WTC11 (cell line): ENCODE measurements around the gene ERC1. TPM values are rescaled to one million over a fixed set of nuclear protein-coding genes. Genes with fewer than 3 reads are reported as not detected.
"Not testable (repeated sequence)": the region's sequence is repeated elsewhere in the genome, so short reads cannot be mapped to it uniquely, and the experiment has no call there.

ENCODE experiments used
- ATAC-seq: fragments of 200-7000 bp; cut with Tn5 transposase; 2 replicates; pipeline ENCODE4 v1.10.0; 2021; ENCODE audit warnings: mild to moderate bottlenecking, moderate library complexity
- CTCF ChIA-PET: fragments of 300-600 bp; sonication (Branson Sonifier 250); formaldehyde crosslinking; loops from one replicate; lab custom pipeline; 2021; ENCODE audit warnings: antibody characterized with exemption; lab: Charles Lee
- POLR2A ChIA-PET: fragments of 350-600 bp; sonication (Branson Sonifier 250); formaldehyde crosslinking; loops from one replicate; lab custom pipeline; 2021; ENCODE audit warnings: antibody characterized with exemption; lab: Charles Lee
- DNase-seq: peaks from one replicate; pipeline ENCODE4 v3.0.0; 2021; ENCODE audit warnings: low spot score
- H3K27ac Mint-ChIP-seq: 2 replicates; pipeline ENCODE4 v1.8.0; 2021; ENCODE audit warnings: mixed read lengths
- H3K27me3 Mint-ChIP-seq: 2 replicates; pipeline ENCODE4 v1.8.0; 2021; ENCODE audit warnings: low read depth, mild to moderate bottlenecking, moderate library complexity, mixed read lengths
- H3K36me3 Mint-ChIP-seq: 2 replicates; pipeline ENCODE4 v1.8.0; 2021; ENCODE audit warnings: mixed read lengths
- H3K4me1 Mint-ChIP-seq: 2 replicates; pipeline ENCODE4 v1.8.0; 2022; ENCODE audit warnings: mixed read lengths
- H3K4me3 Mint-ChIP-seq: 2 replicates; pipeline ENCODE4 v1.8.0; 2021; ENCODE audit warnings: mild to moderate bottlenecking, moderate library complexity, mixed read lengths
- H3K9me3 Mint-ChIP-seq: 2 replicates; pipeline ENCODE4 v1.8.0; 2021; ENCODE audit warnings: mixed read lengths
- E2F5 ChIP-seq: sonication (generic); formaldehyde crosslinking; IDR thresholded peaks from 2 replicates; pipeline ENCODE4 v1.8.1; 2022; ENCODE audit warnings: mild to moderate bottlenecking, moderate library complexity, missing genetic modification reagents
- ERG ChIP-seq: fragments of 250-450 bp; sonication (Bioruptor Pico); IDR thresholded peaks from 2 replicates; pipeline ENCODE4 v1.8.0; 2021; ENCODE audit warnings: mild to moderate bottlenecking
- FOXK1 ChIP-seq: sonication (generic); formaldehyde crosslinking; IDR thresholded peaks from 2 replicates; pipeline ENCODE4 v1.8.0; 2022; ENCODE audit warnings: mild to moderate bottlenecking, moderate library complexity, missing genetic modification reagents
- RORB ChIP-seq: fragments of 250-450 bp; sonication (Bioruptor Pico); IDR thresholded peaks from 2 replicates; pipeline ENCODE4 v1.9.0; 2021; ENCODE audit warnings: mild to moderate bottlenecking
- TEAD1 ChIP-seq: sonication (generic); formaldehyde crosslinking; IDR thresholded peaks from 2 replicates; pipeline ENCODE4 v1.8.0; 2022; ENCODE audit warnings: mild to moderate bottlenecking, missing genetic modification reagents
- ZNF263 ChIP-seq: sonication (generic); formaldehyde crosslinking; IDR thresholded peaks from 2 replicates; pipeline ENCODE4 v1.8.1; 2022; ENCODE audit warnings: low read depth, mild to moderate bottlenecking, moderate library complexity, missing genetic modification reagents
- ZNF425 ChIP-seq: fragments of 250-450 bp; sonication (Bioruptor Pico); conservative IDR thresholded peaks from 2 replicates; pipeline ENCODE4 v1.9.0; 2021; ENCODE audit warnings: mild to moderate bottlenecking
- ZNF512 ChIP-seq: sonication (generic); formaldehyde crosslinking; IDR thresholded peaks from 2 replicates; pipeline ENCODE4 v1.8.1; 2022; ENCODE audit warnings: missing genetic modification reagents, borderline replicate concordance
- total RNA-seq: library from RNA; stranded (reverse); gene quantifications from 3 replicates; pipeline ENCODE4 v1.2.3, GENCODE V29; 2021
- TF ChIP-seq, protein P1 (sequence below): sonication (generic); formaldehyde crosslinking; IDR thresholded peaks from 2 replicates; pipeline ENCODE4 v1.8.0; 2022; ENCODE audit warnings: missing genetic modification reagents
- TF ChIP-seq, protein P2 (sequence below): sonication (generic); formaldehyde crosslinking; IDR thresholded peaks from 2 replicates; pipeline ENCODE4 v1.8.0; 2023; ENCODE audit warnings: mild to moderate bottlenecking, missing genetic modification reagents
- TF ChIP-seq, protein P3 (sequence below): sonication (generic); formaldehyde crosslinking; IDR thresholded peaks from 2 replicates; pipeline ENCODE4 v1.8.0; 2022; ENCODE audit warnings: mild to moderate bottlenecking, missing genetic modification reagents

ERC1 gene
- total RNA-seq, 1 experiment from 2014 or later = 47.5 TPM

- Mint-ChIP-seq H3K27ac (peak overlapping the region; percentile 21; the same call in 1 of the 2 replicates), H3K27me3 (no peaks in the 10 kb centered on the region), H3K4me1 (peaks cover 16% of the 10 kb centered on the region), H3K9me3 (no peaks in the 10 kb centered on the region), H3K36me3 (no peaks in the 10 kb centered on the region), H3K4me3 (no peak overlapping the region)
- ChIA-PET CTCF (interaction anchor here (1.6 to 1.9 kb wide), 2 partner anchors 162 to 238 kb away, joined by 5 to 7 read pairs; no protein-coding TSS in a partner anchor), POLR2A (no interaction called here)
- no peak for DNase-seq
- no peak for TF ChIP-seq TEAD1 (CRISPR knock-in tag)
- no peak for TF ChIP-seq ZNF263 (CRISPR knock-in tag)
- no peak for TF ChIP-seq ERG (CRISPR knock-in tag)
- no peak for TF ChIP-seq ZNF425
- no peak for TF ChIP-seq RORB (CRISPR knock-in tag)
- TF ChIP-seq, protein P1, sequence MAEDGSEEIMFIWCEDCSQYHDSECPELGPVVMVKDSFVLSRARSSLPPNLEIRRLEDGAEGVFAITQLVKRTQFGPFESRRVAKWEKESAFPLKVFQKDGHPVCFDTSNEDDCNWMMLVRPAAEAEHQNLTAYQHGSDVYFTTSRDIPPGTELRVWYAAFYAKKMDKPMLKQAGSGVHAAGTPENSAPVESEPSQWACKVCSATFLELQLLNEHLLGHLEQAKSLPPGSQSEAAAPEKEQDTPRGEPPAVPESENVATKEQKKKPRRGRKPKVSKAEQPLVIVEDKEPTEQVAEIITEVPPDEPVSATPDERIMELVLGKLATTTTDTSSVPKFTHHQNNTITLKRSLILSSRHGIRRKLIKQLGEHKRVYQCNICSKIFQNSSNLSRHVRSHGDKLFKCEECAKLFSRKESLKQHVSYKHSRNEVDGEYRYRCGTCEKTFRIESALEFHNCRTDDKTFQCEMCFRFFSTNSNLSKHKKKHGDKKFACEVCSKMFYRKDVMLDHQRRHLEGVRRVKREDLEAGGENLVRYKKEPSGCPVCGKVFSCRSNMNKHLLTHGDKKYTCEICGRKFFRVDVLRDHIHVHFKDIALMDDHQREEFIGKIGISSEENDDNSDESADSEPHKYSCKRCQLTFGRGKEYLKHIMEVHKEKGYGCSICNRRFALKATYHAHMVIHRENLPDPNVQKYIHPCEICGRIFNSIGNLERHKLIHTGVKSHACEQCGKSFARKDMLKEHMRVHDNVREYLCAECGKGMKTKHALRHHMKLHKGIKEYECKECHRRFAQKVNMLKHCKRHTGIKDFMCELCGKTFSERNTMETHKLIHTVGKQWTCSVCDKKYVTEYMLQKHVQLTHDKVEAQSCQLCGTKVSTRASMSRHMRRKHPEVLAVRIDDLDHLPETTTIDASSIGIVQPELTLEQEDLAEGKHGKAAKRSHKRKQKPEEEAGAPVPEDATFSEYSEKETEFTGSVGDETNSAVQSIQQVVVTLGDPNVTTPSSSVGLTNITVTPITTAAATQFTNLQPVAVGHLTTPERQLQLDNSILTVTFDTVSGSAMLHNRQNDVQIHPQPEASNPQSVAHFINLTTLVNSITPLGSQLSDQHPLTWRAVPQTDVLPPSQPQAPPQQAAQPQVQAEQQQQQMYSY (CRISPR knock-in tag) = no peak
- no peak for TF ChIP-seq FOXK1 (CRISPR knock-in tag)
- ATAC-seq = peak; percentile 46
Measured at GRCh38 chr12:1355396-1355795, 364.4 kb downstream of the ERC1 start.

- CTCF ChIA-PET = interaction anchor here (1.1 to 1.9 kb wide), 4 partner anchors 161 to 406 kb away, joined by 3 to 7 read pairs (median 4); partner anchors contain the start of gene RAD52
- POLR2A ChIA-PET, H3K27me3 Mint-ChIP-seq, H3K4me3 Mint-ChIP-seq, H3K36me3 Mint-ChIP-seq, H3K9me3 Mint-ChIP-seq, ATAC-seq, DNase-seq: not testable (repeated sequence)
- Mint-ChIP-seq H3K27ac (peak overlapping the region; percentile 21; the same call in 1 of the 2 replicates), H3K4me1 (peaks cover 11% of the 10 kb centered on the region)
Measured at GRCh38 chr12:1355871-1356270, 364.8 kb downstream of the ERC1 start.

DNA sequence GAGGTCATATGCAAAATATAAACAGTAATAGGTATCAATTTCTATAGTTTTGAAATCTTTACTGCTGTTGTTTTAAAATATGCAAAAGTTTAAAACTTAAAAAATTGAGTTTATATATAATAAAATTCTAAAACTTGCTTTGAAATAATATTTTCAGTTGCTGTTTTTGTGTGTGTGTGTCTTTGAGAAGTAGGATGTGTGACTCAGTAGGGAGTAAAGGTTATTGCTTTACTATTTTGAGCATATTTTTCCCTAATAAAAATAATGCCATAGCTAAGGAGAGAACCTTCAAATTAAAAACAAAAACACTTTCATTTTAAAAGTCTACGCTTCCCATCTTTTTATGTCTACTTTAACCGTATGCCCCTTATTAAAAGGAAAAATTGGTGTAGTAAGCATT lies 365.3 kb downstream of the ERC1 start:
- no peak overlapping the region for H3K4me3 Mint-ChIP-seq
- ChIA-PET CTCF (interaction anchor here (1.1 to 1.9 kb wide), 4 partner anchors 161 to 407 kb away, joined by 3 to 7 read pairs (median 4); partner anchors contain the start of gene RAD52), POLR2A (no interaction called here)
- no peaks in the 10 kb centered on the region for H3K27me3 Mint-ChIP-seq
- no peak overlapping the region for H3K27ac Mint-ChIP-seq
- no peaks in the 10 kb centered on the region for H3K9me3 Mint-ChIP-seq
- H3K36me3 Mint-ChIP-seq = no peaks in the 10 kb centered on the region
- no peak for TF ChIP-seq E2F5 (CRISPR knock-in tag)
- TF ChIP-seq, protein P2, sequence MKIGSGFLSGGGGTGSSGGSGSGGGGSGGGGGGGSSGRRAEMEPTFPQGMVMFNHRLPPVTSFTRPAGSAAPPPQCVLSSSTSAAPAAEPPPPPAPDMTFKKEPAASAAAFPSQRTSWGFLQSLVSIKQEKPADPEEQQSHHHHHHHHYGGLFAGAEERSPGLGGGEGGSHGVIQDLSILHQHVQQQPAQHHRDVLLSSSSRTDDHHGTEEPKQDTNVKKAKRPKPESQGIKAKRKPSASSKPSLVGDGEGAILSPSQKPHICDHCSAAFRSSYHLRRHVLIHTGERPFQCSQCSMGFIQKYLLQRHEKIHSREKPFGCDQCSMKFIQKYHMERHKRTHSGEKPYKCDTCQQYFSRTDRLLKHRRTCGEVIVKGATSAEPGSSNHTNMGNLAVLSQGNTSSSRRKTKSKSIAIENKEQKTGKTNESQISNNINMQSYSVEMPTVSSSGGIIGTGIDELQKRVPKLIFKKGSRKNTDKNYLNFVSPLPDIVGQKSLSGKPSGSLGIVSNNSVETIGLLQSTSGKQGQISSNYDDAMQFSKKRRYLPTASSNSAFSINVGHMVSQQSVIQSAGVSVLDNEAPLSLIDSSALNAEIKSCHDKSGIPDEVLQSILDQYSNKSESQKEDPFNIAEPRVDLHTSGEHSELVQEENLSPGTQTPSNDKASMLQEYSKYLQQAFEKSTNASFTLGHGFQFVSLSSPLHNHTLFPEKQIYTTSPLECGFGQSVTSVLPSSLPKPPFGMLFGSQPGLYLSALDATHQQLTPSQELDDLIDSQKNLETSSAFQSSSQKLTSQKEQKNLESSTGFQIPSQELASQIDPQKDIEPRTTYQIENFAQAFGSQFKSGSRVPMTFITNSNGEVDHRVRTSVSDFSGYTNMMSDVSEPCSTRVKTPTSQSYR = no peak
- TF ChIP-seq, protein P3, sequence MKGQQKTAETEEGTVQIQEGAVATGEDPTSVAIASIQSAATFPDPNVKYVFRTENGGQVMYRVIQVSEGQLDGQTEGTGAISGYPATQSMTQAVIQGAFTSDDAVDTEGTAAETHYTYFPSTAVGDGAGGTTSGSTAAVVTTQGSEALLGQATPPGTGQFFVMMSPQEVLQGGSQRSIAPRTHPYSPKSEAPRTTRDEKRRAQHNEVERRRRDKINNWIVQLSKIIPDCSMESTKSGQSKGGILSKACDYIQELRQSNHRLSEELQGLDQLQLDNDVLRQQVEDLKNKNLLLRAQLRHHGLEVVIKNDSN = no peak
- TF ChIP-seq ZNF512 = no peak
- TF ChIP-seq FOXK1 (CRISPR knock-in tag) = no peak
- ATAC-seq (no peak), DNase-seq (no peak)
- peaks cover 7% of the 10 kb centered on the region for H3K4me1 Mint-ChIP-seq
